ENCODE data around the gene CYGB. TPM values are rescaled to one million over a fixed set of nuclear protein-coding genes. Genes with fewer than 3 reads are reported as not detected.

The CYGB gene
- total and polyA plus RNA-seq, 9 of the 15 experiments (the other 6 are each of a cell fraction or from before 2014, with no cell fraction given) = 0.08 to 0.95 (median 0.18) TPM; not detected in 5

DNA sequence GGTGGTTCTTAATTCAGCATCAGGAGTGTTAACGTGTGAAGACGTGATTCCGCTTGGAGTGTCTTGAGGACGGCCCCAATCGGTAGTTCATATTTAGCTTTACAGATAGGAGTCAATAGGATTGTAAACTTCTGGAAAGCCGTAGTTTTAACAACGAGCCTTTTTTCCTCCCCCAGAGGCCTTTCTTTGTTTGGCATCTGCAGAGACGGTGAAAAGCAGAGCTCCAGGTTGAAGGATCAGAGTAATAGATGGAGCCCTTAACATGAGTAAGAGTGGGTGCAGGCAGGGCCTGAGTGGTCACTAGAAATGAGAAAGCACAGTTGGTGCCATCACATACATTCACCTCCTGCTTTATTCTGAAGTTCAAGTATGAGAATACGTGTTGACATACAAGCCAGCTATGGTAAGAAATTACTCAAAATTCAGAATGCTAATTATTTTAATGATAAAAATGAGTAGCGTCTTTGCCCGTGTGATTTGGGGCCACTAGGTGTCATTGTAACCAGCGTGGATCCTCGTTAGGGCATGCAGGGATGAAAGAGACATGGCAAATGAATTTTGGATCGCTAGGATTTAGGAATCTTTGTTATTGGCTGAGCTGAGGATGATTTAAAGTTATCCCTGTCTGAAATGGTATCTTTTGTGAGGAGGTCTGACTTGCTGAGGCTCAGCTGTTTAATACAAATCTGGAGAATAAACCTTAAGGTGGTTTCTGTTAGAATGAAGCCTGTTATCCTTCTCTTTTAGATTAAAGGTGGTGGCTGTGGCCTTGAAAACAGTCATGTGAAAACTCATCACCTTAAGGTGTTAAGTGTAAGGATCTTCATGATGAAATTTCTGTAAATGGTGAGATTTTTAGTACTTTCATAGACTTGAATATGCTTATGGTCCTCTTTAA lies 20.9 kb upstream of the CYGB start (continued):
- TF ChIP-seq, protein P1, sequence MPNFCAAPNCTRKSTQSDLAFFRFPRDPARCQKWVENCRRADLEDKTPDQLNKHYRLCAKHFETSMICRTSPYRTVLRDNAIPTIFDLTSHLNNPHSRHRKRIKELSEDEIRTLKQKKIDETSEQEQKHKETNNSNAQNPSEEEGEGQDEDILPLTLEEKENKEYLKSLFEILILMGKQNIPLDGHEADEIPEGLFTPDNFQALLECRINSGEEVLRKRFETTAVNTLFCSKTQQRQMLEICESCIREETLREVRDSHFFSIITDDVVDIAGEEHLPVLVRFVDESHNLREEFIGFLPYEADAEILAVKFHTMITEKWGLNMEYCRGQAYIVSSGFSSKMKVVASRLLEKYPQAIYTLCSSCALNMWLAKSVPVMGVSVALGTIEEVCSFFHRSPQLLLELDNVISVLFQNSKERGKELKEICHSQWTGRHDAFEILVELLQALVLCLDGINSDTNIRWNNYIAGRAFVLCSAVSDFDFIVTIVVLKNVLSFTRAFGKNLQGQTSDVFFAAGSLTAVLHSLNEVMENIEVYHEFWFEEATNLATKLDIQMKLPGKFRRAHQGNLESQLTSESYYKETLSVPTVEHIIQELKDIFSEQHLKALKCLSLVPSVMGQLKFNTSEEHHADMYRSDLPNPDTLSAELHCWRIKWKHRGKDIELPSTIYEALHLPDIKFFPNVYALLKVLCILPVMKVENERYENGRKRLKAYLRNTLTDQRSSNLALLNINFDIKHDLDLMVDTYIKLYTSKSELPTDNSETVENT (CRISPR knock-in tag; IDR thresholded peaks at IDR 0.05) = no peak
- no peak for TF ChIP-seq GABPB2 (CRISPR knock-in tag; conservative IDR thresholded peaks at IDR 0.05)
- TF ChIP-seq, protein P2, sequence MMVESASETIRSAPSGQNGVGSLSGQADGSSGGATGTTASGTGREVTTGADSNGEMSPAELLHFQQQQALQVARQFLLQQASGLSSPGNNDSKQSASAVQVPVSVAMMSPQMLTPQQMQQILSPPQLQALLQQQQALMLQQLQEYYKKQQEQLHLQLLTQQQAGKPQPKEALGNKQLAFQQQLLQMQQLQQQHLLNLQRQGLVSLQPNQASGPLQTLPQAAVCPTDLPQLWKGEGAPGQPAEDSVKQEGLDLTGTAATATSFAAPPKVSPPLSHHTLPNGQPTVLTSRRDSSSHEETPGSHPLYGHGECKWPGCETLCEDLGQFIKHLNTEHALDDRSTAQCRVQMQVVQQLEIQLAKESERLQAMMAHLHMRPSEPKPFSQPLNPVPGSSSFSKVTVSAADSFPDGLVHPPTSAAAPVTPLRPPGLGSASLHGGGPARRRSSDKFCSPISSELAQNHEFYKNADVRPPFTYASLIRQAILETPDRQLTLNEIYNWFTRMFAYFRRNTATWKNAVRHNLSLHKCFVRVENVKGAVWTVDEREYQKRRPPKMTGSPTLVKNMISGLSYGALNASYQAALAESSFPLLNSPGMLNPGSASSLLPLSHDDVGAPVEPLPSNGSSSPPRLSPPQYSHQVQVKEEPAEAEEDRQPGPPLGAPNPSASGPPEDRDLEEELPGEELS (CRISPR knock-in tag; IDR thresholded peaks at IDR 0.05; ENCODE audit: borderline replicate concordance) = no peak
- TF ChIP-seq, protein P3, sequence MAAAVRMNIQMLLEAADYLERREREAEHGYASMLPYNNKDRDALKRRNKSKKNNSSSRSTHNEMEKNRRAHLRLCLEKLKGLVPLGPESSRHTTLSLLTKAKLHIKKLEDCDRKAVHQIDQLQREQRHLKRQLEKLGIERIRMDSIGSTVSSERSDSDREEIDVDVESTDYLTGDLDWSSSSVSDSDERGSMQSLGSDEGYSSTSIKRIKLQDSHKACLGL (CRISPR knock-in tag; IDR thresholded peaks at IDR 0.05; ENCODE audit: borderline replicate concordance, poor library complexity, severe bottlenecking) = no peak
- TF ChIP-seq, protein P4, sequence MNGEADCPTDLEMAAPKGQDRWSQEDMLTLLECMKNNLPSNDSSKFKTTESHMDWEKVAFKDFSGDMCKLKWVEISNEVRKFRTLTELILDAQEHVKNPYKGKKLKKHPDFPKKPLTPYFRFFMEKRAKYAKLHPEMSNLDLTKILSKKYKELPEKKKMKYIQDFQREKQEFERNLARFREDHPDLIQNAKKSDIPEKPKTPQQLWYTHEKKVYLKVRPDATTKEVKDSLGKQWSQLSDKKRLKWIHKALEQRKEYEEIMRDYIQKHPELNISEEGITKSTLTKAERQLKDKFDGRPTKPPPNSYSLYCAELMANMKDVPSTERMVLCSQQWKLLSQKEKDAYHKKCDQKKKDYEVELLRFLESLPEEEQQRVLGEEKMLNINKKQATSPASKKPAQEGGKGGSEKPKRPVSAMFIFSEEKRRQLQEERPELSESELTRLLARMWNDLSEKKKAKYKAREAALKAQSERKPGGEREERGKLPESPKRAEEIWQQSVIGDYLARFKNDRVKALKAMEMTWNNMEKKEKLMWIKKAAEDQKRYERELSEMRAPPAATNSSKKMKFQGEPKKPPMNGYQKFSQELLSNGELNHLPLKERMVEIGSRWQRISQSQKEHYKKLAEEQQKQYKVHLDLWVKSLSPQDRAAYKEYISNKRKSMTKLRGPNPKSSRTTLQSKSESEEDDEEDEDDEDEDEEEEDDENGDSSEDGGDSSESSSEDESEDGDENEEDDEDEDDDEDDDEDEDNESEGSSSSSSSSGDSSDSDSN (IDR thresholded peaks at IDR 0.05; ENCODE audit: borderline replicate concordance in 1 of 2, low read depth in 2 of 2, low read length in 2 of 2) = no peak
- TF ChIP-seq PPARD (CRISPR knock-in tag; IDR thresholded peaks at IDR 0.05) = no peak
- no peak for TF ChIP-seq MCM2 (IDR thresholded peaks at IDR 0.05; ENCODE audit: low read depth)
- no peak for TF ChIP-seq SIRT6 (IDR thresholded peaks at IDR 0.05; ENCODE audit: low read depth, low read length)
- TF ChIP-seq CTBP1 (IDR thresholded peaks at IDR 0.05; ENCODE audit: borderline replicate concordance) = no peak
- TF ChIP-seq CCNT2 (IDR thresholded peaks at IDR 0.05; ENCODE audit: borderline replicate concordance, extremely low read depth, insufficient read length, low read depth, low read length) = no peak
- no peak for TF ChIP-seq STAG1 (CRISPR knock-in tag; IDR thresholded peaks at IDR 0.05; ENCODE audit: borderline replicate concordance)
- TF ChIP-seq KLF1 (tag; IDR thresholded peaks at IDR 0.05) = no peak

All from K562 (cell line).